Stimulated activated CD8-positive, alpha-beta memory T cell treated with anti-CD3 and anti-CD28 coated beads, Interleukin-4, amount 100 ng/mL, for 24 hours (primary cell): ENCODE results near the gene FNDC3B.

Experiments
- DNase-seq: peaks from one replicate; pipeline ENCODE4 v3.0.0-alpha.2; 2020; ENCODE audit warnings: low read depth

FNDC3B gene

DNA sequence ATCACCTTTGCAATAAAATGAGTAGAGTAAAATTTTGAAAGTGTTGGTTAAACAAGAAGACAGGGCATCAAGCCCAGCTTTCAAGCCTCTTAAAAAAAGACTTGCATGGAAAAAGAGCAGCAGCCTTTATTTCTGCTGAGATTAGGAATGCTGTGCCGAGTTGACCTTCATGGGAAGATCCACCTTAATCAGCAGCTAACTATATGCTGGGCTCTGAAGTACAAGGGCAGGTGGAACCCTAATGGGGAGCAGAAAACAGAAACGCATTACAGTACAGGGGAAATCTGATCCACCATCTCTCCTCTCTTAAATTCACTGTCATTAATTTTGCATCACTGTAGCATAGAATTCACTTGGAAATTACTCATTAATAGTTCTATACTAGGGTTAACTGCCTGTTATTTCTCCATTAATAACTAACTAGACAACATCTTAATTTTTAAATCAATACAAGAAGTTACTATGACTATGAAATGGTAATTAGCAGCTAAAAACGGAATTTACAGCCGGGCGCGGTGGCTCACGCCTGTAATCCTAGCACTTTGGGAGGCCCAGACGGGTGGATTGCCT is 275.3 kb downstream of the FNDC3B start:
- no peak for DNase-seq

GRCh38 chr3:172315401-172316091 is 276.2 kb downstream of the FNDC3B start:
- DNase-seq: no peak

GRCh38 chr3:172316758-172317157 is 277.4 kb downstream of the FNDC3B start:
- no peak for DNase-seq

GRCh38 chr3:172317481-172317880 is 278.1 kb downstream of the FNDC3B start:
- no peak for DNase-seq

DNA sequence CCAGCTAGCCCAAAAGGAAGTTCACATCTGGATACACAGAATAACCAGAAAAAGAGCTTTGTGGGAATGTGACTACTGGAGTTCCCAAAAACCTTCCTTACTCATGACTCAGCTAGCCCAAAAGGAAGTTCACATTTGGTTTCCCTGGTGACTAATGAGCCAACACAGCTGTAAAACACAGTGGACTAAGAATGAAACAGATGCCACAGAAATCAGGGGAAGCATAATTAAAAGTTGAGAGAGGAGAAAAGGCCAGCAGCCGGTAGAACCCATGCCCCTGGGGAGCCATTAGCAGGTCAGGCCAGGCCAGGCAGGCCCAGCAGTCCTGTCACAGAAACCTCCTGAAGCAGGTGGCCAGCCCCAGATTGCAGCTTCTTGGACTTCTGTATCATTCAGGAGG is 278.6 kb downstream of the FNDC3B start:
- DNase-seq: no peak

DNA sequence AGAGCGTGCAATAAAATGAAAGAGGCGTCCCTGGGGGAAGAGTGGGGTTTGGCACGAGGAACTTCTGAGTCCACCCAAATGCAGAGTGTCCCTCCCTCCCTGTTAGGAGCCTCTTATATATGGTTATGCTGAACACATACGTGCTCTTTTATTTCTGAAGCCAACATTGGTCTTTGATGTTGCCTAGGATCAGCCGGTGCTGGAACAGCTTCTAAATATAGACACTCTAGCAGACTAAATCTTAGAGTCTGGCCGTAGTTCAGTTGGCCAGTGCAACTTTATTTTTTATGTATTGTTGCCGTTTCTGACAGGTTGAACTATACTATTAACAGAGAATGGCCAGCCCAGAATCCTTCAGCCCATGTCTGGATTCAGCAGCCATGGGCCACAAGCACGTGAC is 280.2 kb downstream of the FNDC3B start:
- no peak for DNase-seq

GRCh38 chr3:172320468-172320867 is 281.1 kb downstream of the FNDC3B start:
- no peak for DNase-seq

- no peak for DNase-seq
Observed at GRCh38 chr3:172321035-172321434, 281.7 kb downstream of the FNDC3B start.

DNA sequence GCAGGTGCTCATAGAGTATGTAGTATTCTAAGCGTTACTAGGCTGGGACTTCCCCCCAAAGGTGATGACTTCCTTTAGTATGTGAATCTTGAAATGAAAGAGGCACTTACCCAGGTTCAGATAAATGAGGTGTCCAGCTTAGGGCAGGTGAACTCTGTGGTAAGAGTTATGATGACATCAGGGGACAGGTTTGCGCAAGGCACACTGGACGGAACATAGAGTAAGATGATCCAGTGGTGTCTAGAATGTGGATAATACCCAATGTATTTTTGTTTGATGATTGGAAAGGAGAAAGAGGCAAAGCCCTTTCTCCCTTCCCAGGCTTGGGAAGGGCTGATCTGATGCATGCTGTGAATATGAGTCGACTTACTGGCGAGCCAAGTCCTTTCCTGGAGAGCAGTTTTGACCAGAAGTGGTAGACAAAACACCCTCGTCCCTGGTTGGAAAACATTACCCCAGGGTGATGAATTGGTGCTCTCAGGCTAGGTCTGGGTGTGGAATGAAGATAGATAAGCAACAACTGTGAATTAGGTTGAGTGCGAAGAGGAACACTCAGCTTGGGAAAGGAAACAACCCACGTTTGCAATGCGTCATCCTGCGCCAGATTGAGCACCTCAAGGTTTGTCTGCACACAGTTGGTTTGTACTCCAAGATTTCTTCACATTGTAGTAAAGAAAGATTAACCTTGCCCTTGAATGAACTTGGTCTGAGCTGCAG is 284.7 kb downstream of the FNDC3B start:
- no peak for DNase-seq

- no peak for DNase-seq
Observed at GRCh38 chr3:172324611-172325203, 285.3 kb downstream of the FNDC3B start.

DNA sequence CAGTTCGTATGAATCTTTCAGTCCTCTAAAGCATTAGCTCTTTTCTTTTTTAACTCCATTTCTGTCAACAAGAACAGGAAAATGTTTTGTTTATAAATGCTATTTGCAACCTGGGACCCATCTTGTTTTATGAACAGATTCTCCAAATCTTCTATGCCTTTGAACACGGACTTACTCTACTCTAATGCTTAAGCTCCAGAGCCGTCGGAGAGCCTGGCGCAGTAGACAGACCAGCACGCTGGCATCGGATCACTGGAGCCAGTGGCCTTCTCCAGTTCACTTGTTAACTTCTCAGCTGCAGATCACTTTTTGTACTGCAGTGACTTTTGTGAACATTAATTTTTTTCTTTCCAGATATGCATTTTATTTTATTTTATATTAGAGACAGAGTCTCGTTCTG is 286.1 kb downstream of the FNDC3B start:
- DNase-seq: no peak

GRCh38 chr3:172326993-172327392 is 287.6 kb downstream of the FNDC3B start:
- DNase-seq: no peak

GRCh38 chr3:172328282-172328681 is 288.9 kb downstream of the FNDC3B start:
- DNase-seq: no peak

GRCh38 chr3:172329070-172329469 is 289.7 kb downstream of the FNDC3B start:
- DNase-seq: no peak

DNA sequence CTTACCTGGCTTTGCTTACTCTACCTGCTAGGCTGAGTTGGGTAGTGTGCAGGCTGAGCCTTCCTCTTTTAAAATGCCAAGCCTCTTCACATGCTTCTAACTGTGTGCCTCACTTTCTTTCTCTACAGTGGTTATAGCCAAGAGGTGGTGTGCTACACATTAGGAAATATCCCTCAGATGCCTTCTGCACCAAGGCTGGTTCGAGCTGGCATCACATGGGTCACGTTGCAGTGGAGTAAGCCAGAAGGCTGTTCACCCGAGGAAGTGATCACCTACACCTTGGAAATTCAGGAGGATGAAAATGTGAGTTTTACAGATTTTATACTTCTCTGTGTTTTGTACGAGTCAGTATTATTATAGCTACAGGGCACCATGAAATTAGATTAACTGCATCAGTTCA is 291.0 kb downstream of the FNDC3B start:
- no peak for DNase-seq

DNA sequence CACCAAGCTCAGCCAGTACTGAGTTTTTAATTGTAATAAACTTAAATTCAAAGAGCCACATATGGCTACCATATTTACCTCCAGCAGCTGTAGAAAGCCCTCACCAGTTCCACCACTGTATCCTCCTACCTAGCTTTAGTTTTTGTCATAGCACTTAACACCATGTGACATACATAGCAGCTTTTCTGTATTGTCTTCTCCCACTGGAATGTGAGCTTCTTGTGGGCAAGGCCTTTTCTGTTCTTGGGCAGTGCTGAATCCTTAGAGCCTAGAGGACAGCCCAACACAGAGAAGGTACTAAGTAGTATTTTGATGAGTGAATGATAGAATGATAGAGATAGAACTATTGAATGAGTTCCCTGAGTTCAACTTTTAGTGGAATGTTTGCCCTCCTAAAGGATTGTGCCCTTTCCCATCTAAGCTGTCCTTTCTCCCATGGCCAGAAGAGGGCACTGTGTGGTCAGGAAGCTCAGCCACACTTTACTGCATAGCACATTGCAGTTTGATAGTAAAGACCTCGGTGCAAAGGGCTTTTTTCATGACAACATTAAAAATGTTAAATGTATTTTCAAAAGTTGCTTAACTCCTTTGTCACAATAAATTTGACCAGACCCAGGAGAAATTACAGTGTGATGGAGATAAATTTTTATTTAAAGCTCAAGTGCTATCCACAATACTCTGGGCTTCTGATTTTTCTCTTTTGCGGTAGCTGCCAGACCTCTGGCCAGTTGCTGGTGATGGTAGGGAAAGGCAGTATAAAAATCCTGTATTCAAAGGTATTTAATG is 293.1 kb downstream of the FNDC3B start:
- DNase-seq: peak; percentile 29

DNA sequence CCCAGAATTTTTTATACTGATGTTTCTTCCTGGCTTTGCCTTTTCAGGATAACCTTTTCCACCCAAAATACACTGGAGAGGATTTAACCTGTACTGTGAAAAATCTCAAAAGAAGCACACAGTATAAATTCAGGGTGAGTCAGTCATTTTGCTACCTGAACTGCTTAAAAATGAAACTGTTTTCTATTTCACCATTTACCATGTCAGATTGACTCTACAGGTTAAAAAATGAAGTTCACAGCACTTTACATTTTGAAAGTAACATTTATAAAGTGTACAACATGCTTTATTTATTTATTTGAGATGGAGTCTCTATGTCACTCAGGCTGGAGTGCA is 293.6 kb downstream of the FNDC3B start:
- no peak for DNase-seq

- no peak for DNase-seq
Observed at GRCh38 chr3:172333692-172334457, 294.5 kb downstream of the FNDC3B start.

DNA sequence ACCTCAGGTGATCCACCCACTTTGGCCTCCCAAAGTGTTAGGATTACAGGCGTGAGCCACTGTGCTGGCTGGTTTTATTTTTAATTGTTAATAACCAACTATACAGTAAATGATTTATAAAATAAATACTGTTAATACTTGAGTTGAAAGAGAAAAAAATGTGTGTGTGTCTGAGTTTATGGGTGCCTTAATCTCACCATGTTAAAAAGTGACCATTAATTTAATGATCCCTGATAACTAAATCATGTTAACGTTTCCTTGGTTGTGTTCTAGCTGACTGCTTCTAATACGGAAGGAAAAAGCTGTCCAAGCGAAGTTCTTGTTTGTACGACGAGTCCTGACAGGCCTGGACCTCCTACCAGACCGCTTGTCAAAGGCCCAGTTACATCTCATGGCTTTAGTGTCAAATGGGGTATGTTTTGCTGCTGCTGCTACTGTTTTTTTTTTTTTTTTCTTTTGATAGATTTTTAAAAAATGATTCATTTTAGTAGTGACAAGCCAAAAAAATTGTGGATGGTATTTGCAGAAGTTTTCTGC is 295.4 kb downstream of the FNDC3B start:
- DNase-seq: no peak

DNA sequence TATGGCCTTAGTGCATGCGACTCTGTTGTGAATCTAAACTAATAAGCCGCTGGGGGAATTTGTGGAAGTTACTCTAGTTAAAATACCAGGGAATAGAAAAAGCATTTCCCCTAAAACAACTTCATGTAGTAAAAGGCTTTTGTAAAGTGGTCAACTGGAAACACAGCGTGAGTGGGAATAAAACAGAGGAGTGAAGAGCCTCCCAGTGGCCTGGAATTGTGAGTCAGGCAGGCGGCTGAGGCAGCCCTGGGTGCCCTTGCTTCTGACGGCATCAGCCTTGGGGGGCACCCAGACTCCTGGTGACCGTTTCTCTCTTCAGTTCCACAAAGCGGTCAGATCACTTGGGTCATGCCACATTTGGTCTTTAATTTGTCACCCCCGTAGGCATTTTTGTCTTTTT is 300.5 kb downstream of the FNDC3B start:
- DNase-seq: no peak

- DNase-seq: no peak
Observed at GRCh38 chr3:172340583-172340982, 301.2 kb downstream of the FNDC3B start.
